HG02642 (cell line): Measurements from ENCODE around the gene RASD1.

ENCODE experiments used
- ATAC-seq: cut with Tn5 transposase; IDR thresholded peaks from one replicate; pipeline ENCODE4 v1.9.1; 2021; ENCODE audit warnings: mild to moderate bottlenecking; ENCODE audit not compliant: unreplicated experiment, poor library complexity

Gene RASD1

GRCh38 chr17:17527956-17528500 lies 31.8 kb upstream of the RASD1 start:
- no peak for ATAC-seq

GRCh38 chr17:17527534-17527933 lies 31.3 kb upstream of the RASD1 start:
- ATAC-seq: no peak

GRCh38 chr17:17526369-17526768 lies 30.2 kb upstream of the RASD1 start:
- ATAC-seq: no peak

- ATAC-seq: no peak
Observed at GRCh38 chr17:17525956-17526355, 29.8 kb upstream of the RASD1 start.

GRCh38 chr17:17525311-17525710 lies 29.1 kb upstream of the RASD1 start:
- ATAC-seq: no peak

- no peak for ATAC-seq
Observed at GRCh38 chr17:17523731-17524490, 27.7 kb upstream of the RASD1 start.

- no peak for ATAC-seq
Observed at GRCh38 chr17:17523001-17523730, 27.0 kb upstream of the RASD1 start.

- ATAC-seq: no peak
Observed at GRCh38 chr17:17520599-17521232, 24.5 kb upstream of the RASD1 start.

- no peak for ATAC-seq
Observed at GRCh38 chr17:17519886-17520285, 23.7 kb upstream of the RASD1 start.

- no peak for ATAC-seq
Observed at GRCh38 chr17:17518951-17519350, 22.8 kb upstream of the RASD1 start.

- no peak for ATAC-seq
Observed at GRCh38 chr17:17518014-17518413, 21.8 kb upstream of the RASD1 start.

GRCh38 chr17:17516941-17517720 lies 20.9 kb upstream of the RASD1 start:
- ATAC-seq: no peak

GRCh38 chr17:17515934-17516930 lies 20.0 kb upstream of the RASD1 start:
- ATAC-seq: no peak

GRCh38 chr17:17514993-17515933 lies 19.1 kb upstream of the RASD1 start:
- no peak for ATAC-seq

GRCh38 chr17:17514361-17514992 lies 18.3 kb upstream of the RASD1 start:
- ATAC-seq: no peak

- no peak for ATAC-seq
Observed at GRCh38 chr17:17513626-17514025, 17.4 kb upstream of the RASD1 start.

- ATAC-seq: no peak
Observed at GRCh38 chr17:17512866-17513265, 16.7 kb upstream of the RASD1 start.
